OCI-LY1 (cell line): ENCODE measurements around the gene C2orf68.

Experiments
- H2AFZ ChIP-seq: fragments of 200-600 bp; sonication (generic), shearing (Covaris generic); 2 replicates; pipeline ENCODE4 v1.6.0; 2014; ENCODE audit warnings: antibody characterized with exemption, mild to moderate bottlenecking, low read length
- H3F3A ChIP-seq: fragments of 200-600 bp; sonication (generic), shearing (Covaris generic); 2 replicates; pipeline ENCODE4 v1.6.0; 2014; ENCODE audit warnings: mild to moderate bottlenecking, antibody characterized with exemption, low read length, moderate library complexity; ENCODE audit not compliant: insufficient read depth
- H3K27ac ChIP-seq: fragments of 200-600 bp; sonication (generic); 2 replicates; pipeline ENCODE4 v1.5.1; 2014; ENCODE audit warnings: low read length, mixed run types, mild to moderate bottlenecking, low read depth; ENCODE audit not compliant: poor library complexity, severe bottlenecking
- H3K27me3 ChIP-seq: fragments of 200-600 bp; sonication (generic); 2 replicates; pipeline ENCODE4 v1.6.0; 2014; ENCODE audit warnings: antibody characterized with exemption, mild to moderate bottlenecking, low read length, moderate library complexity; ENCODE audit not compliant: insufficient read depth
- H3K36me3 ChIP-seq: fragments of 200-600 bp; sonication (generic); 2 replicates; pipeline ENCODE4 v1.6.1; 2014; ENCODE audit warnings: mild to moderate bottlenecking, antibody characterized with exemption, low read length, moderate library complexity, mixed read lengths; ENCODE audit not compliant: insufficient read depth
- H3K4me1 ChIP-seq: fragments of 200-600 bp; sonication (generic); 2 replicates; pipeline ENCODE4 v1.5.1; 2014; ENCODE audit warnings: mild to moderate bottlenecking, low read length, moderate library complexity; ENCODE audit not compliant: insufficient read depth, severe bottlenecking
- H3K4me2 ChIP-seq: fragments of 200-600 bp; sonication (generic), shearing (Covaris generic); 2 replicates; pipeline ENCODE4 v1.6.1; 2014; ENCODE audit warnings: low read length
- H3K4me3 ChIP-seq: fragments of 200-600 bp; sonication (generic); 2 replicates; pipeline ENCODE4 v1.5.1; 2014; ENCODE audit warnings: low read length, low read depth, mild to moderate bottlenecking, mixed read lengths; ENCODE audit not compliant: poor library complexity, severe bottlenecking
- H3K79me2 ChIP-seq: fragments of 200-600 bp; shearing (Covaris generic); 2 replicates; pipeline ENCODE4 v1.6.1; 2016; ENCODE audit warnings: mixed run types, low read length, mixed read lengths; ENCODE audit not compliant: insufficient read depth
- H3K9ac ChIP-seq: fragments of 200-600 bp; sonication (generic), shearing (Covaris generic); 2 replicates; pipeline ENCODE4 v1.6.1; 2014; ENCODE audit warnings: mild to moderate bottlenecking, low read length, mixed read lengths
- H3K9me2 ChIP-seq: fragments of 200-600 bp; sonication (generic), shearing (Covaris generic); 2 replicates; pipeline ENCODE4 v1.6.1; 2014; ENCODE audit warnings: low read depth, mild to moderate bottlenecking, low read length, mixed read lengths
- H3K9me3 ChIP-seq: fragments of 200-600 bp; shearing (Covaris generic); 2 replicates; pipeline ENCODE4 v1.6.1; 2014; ENCODE audit warnings: low read length, mixed read lengths
- H4K20me1 ChIP-seq: fragments of 200-600 bp; sonication (generic), shearing (Covaris generic); 2 replicates; pipeline ENCODE4 v1.6.0; 2016; ENCODE audit warnings: mild to moderate bottlenecking, low read length; ENCODE audit not compliant: insufficient read depth
- EZH2 ChIP-seq: fragments of 200-600 bp; sonication (generic), shearing (Covaris generic); IDR thresholded peaks from 2 replicates; pipeline ENCODE4 v1.8.0; 2017; ENCODE audit warnings: borderline replicate concordance, mixed run types, mild to moderate bottlenecking, antibody characterized with exemption, low read length, moderate library complexity, mixed read lengths
- TF ChIP-seq, protein P1 (sequence below): fragments of 200-600 bp; sonication (generic), shearing (Covaris generic); IDR thresholded peaks from 2 replicates; pipeline ENCODE4 v1.5.1; 2017; ENCODE audit warnings: mild to moderate bottlenecking, antibody characterized with exemption, low read length, moderate library complexity, mixed read lengths

The C2orf68 gene

DNA sequence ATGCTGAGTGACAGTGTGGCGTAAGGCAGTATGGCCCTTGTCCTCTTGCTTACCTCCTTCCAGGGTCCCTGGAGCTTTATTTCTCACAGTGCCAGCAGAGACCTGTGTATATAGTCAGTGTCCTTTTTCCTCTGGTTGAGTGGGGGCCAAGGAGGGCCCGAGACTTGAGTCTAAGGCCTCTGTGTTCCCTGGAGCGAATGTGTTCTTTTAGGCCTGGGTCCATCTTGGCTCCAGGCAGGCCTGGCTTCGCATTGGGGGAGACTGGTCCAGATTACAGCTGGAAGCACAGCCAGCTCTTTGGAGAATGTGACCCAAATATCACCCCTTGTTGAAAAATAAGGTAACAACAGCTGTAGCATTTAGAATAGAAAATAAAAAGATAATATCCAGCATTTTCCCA lies 22.7 kb downstream of the C2orf68 start:
- Histone ChIP-seq H3K79me2 (no peaks in the 10 kb centered on the region), H4K20me1 (no peaks in the 10 kb centered on the region), H3K9ac (no peak overlapping the region), H3K9me2 (no peaks in the 10 kb centered on the region), H3K4me2 (no peak overlapping the region), H3K4me3 (no peak overlapping the region), H3F3A (no peaks in the 10 kb centered on the region), H3K27ac (no peak overlapping the region), H3K27me3 (no peaks in the 10 kb centered on the region), H3K36me3 (peaks cover 6% of the 10 kb centered on the region; the same call in 1 of the 2 replicates), H3K4me1 (peaks cover 1% of the 10 kb centered on the region), H2AFZ (no peak overlapping the region), H3K9me3 (no peaks in the 10 kb centered on the region)
- TF ChIP-seq EZH2, result no peak

DNA sequence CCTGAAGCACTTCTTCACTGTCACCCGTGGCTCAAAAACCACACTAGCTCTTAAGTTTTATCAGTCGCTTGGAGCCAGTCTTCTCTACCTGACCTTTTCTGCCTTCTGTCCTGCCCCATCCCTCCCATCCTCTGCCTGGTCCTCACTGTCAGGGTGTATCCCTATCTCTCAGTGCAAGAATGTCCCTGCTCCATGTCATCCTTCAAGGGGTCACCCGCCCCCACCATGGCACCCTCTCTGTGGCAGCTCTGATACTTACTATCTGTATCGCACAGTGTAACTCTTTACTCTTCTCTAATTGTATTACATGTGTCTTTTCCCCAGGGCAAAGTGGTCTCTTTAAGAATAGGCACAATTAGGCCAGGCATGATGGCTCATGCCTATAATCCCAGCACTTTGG lies 23.2 kb downstream of the C2orf68 start:
- no peak overlapping the region for H3K9ac ChIP-seq
- no peaks in the 10 kb centered on the region for H3K27me3 ChIP-seq
- no peak overlapping the region for H2AFZ ChIP-seq
- peaks cover 7% of the 10 kb centered on the region for H3K4me1 ChIP-seq
- H3K9me3 ChIP-seq, result no peaks in the 10 kb centered on the region
- H3K9me2 ChIP-seq, result no peaks in the 10 kb centered on the region
- H3K4me3 ChIP-seq, result no peak overlapping the region
- no peak overlapping the region for H3K4me2 ChIP-seq
- no peaks in the 10 kb centered on the region for H3F3A ChIP-seq
- peaks cover 11% of the 10 kb centered on the region for H3K36me3 ChIP-seq
- no peaks in the 10 kb centered on the region for H3K79me2 ChIP-seq
- H3K27ac ChIP-seq, result no peak overlapping the region
- no peaks in the 10 kb centered on the region for H4K20me1 ChIP-seq
- TF ChIP-seq, protein P1, sequence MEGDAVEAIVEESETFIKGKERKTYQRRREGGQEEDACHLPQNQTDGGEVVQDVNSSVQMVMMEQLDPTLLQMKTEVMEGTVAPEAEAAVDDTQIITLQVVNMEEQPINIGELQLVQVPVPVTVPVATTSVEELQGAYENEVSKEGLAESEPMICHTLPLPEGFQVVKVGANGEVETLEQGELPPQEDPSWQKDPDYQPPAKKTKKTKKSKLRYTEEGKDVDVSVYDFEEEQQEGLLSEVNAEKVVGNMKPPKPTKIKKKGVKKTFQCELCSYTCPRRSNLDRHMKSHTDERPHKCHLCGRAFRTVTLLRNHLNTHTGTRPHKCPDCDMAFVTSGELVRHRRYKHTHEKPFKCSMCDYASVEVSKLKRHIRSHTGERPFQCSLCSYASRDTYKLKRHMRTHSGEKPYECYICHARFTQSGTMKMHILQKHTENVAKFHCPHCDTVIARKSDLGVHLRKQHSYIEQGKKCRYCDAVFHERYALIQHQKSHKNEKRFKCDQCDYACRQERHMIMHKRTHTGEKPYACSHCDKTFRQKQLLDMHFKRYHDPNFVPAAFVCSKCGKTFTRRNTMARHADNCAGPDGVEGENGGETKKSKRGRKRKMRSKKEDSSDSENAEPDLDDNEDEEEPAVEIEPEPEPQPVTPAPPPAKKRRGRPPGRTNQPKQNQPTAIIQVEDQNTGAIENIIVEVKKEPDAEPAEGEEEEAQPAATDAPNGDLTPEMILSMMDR, result no peak
- no peak for TF ChIP-seq EZH2

DNA sequence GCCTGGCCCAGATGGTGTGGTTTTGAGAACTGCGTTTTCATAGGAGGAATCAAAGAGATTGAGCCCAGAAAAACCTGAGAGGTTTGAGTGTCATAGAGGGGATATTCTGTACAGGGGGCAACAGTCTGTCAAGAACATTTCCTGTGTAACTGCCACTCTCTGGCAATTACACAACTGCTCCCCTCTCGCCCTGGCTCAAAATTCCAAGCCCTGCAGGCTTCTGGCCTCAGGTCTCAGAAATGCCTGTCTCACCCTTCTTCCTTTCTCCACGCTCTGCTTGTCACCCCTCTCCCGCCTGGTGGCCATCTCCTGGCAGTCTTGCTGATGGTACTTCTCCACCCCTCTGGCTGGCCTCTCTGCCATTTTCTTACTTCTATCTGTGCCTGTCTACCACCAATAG lies 23.6 kb downstream of the C2orf68 start:
- H3K4me2 ChIP-seq, result no peak overlapping the region
- H3K9me3 ChIP-seq, result no peaks in the 10 kb centered on the region
- H3K4me1 ChIP-seq, result peaks cover 7% of the 10 kb centered on the region
- H3K27ac ChIP-seq, result no peak overlapping the region
- no peaks in the 10 kb centered on the region for H3F3A ChIP-seq
- H2AFZ ChIP-seq, result no peak overlapping the region
- no peaks in the 10 kb centered on the region for H4K20me1 ChIP-seq
- peaks cover 15% of the 10 kb centered on the region for H3K36me3 ChIP-seq
- no peaks in the 10 kb centered on the region for H3K9me2 ChIP-seq
- no peak overlapping the region for H3K9ac ChIP-seq
- no peak for TF ChIP-seq EZH2
- TF ChIP-seq, protein P1, result no peak
- H3K4me3 ChIP-seq, result no peak overlapping the region
- H3K27me3 ChIP-seq, result no peaks in the 10 kb centered on the region
- H3K79me2 ChIP-seq, result no peaks in the 10 kb centered on the region

DNA sequence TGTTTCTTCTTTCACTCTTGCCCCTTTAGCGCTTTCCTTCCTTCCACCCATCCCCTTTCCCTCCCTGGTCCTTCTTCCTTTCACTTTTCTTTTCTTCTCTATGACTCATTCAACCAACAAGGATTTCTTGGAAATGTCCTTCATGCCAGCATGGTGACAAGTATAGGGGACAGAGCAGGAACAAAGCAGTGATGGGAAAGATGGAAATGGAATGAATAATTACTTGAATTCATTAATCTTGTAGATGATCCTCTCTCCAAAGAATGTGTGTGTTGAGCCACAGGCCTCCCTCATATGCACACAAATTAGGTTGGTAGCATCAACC lies 26.1 kb downstream of the C2orf68 start:
- Histone ChIP-seq H3K9me3 (no peaks in the 10 kb centered on the region), H3F3A (no peaks in the 10 kb centered on the region), H2AFZ (no peak overlapping the region), H3K4me2 (no peak overlapping the region), H3K27ac (no peak overlapping the region), H3K79me2 (no peaks in the 10 kb centered on the region), H3K27me3 (no peaks in the 10 kb centered on the region), H3K9me2 (no peaks in the 10 kb centered on the region), H4K20me1 (no peaks in the 10 kb centered on the region), H3K36me3 (peaks cover 39% of the 10 kb centered on the region), H3K4me3 (no peak overlapping the region), H3K9ac (no peak overlapping the region), H3K4me1 (peaks cover 7% of the 10 kb centered on the region)
- TF ChIP-seq EZH2, result no peak
- TF ChIP-seq, protein P1, result no peak
